GM23338 (cell line): ENCODE data around the gene HTT. TPM values are rescaled to one million over a fixed set of nuclear protein-coding genes. Genes with fewer than 3 reads are reported as not detected.
A peak's percentile ranks its signal among the peaks of the same experiment; 100 is the strongest.

Experiments used
- ATAC-seq: fragments of 200-7000 bp; cut with Tn5 transposase; 3 replicates; pipeline ENCODE4 v1.9.1; 2020
- DNase-seq: peaks from one replicate; pipeline ENCODE4 v3.0.0-alpha.2; 2015; ENCODE audit warnings: low spot score
- H2AFZ ChIP-seq: fragments of 200-600 bp; sonication (generic); 2 replicates; pipeline ENCODE4 v1.8.0; 2016; ENCODE audit warnings: antibody characterized with exemption, mild to moderate bottlenecking, moderate library complexity
- H3F3A ChIP-seq: fragments of 200-600 bp; sonication (generic); replicated peaks from 2 replicates; pipeline ENCODE4 v1.8.0; 2017; ENCODE audit warnings: antibody characterized with exemption, mixed run types, low read depth
- H3K27ac ChIP-seq: fragments of 200-600 bp; sonication (generic); 2 replicates; pipeline ENCODE4 v1.6.1; 2016; ENCODE audit warnings: low read depth
- H3K27me3 ChIP-seq: fragments of 200-600 bp; sonication (generic); 2 replicates; pipeline ENCODE4 v1.8.0; 2016; ENCODE audit warnings: mild to moderate bottlenecking, mixed run types, moderate library complexity; ENCODE audit not compliant: insufficient read depth
- H3K36me3 ChIP-seq: fragments of 200-600 bp; sonication (generic); 2 replicates; pipeline ENCODE4 v1.8.0; 2016; ENCODE audit warnings: mild to moderate bottlenecking; ENCODE audit not compliant: insufficient read depth
- H3K4me1 ChIP-seq: fragments of 200-600 bp; sonication (generic); 2 replicates; pipeline ENCODE4 v1.8.0; 2016; ENCODE audit warnings: mild to moderate bottlenecking, moderate library complexity; ENCODE audit not compliant: insufficient read depth
- H3K4me2 ChIP-seq: fragments of 200-600 bp; sonication (generic); 2 replicates; pipeline ENCODE4 v1.7.1; 2017; ENCODE audit warnings: mixed run types
- H3K4me3 ChIP-seq: fragments of 200-600 bp; sonication (generic); 2 replicates; pipeline ENCODE4 v1.6.1; 2016; ENCODE audit warnings: mixed run types
- H3K79me2 ChIP-seq: fragments of 200-600 bp; sonication (generic); replicated peaks from 2 replicates; pipeline ENCODE4 v1.8.0; 2017; ENCODE audit warnings: mild to moderate bottlenecking; ENCODE audit not compliant: insufficient read depth
- H3K9me2 ChIP-seq: fragments of 200-600 bp; sonication (generic); 2 replicates; pipeline ENCODE4 v1.8.0; 2017; ENCODE audit not compliant: insufficient read depth
- H4K20me1 ChIP-seq: fragments of 200-600 bp; sonication (generic); replicated peaks from 2 replicates; pipeline ENCODE4 v1.8.0; 2017; ENCODE audit warnings: mild to moderate bottlenecking; ENCODE audit not compliant: insufficient read depth
- H3K27ac Mint-ChIP-seq: 2 replicates; pipeline ENCODE4 v1.8.0; 2020; ENCODE audit warnings: inconsistent platforms, mild to moderate bottlenecking, moderate library complexity, mixed read lengths
- H3K27me3 Mint-ChIP-seq: 3 replicates; pipeline ENCODE4 v1.8.0; 2022; ENCODE audit warnings: low read depth, mild to moderate bottlenecking, moderate library complexity, mixed read lengths, inconsistent platforms; ENCODE audit not compliant: insufficient read depth, poor library complexity
- H3K36me3 Mint-ChIP-seq: 3 replicates; pipeline ENCODE4 v1.8.0; 2021; ENCODE audit warnings: low read depth, mild to moderate bottlenecking, inconsistent platforms, moderate library complexity, mixed read lengths
- H3K4me1 Mint-ChIP-seq: 3 replicates; pipeline ENCODE4 v1.8.0; 2020; ENCODE audit warnings: mild to moderate bottlenecking, inconsistent platforms, mixed read lengths
- H3K4me3 Mint-ChIP-seq: 3 replicates; pipeline ENCODE4 v1.8.0; 2021; ENCODE audit warnings: moderate library complexity, mild to moderate bottlenecking, inconsistent platforms, mixed read lengths
- H3K9me3 Mint-ChIP-seq: 3 replicates; pipeline ENCODE4 v1.8.0; 2020; ENCODE audit warnings: moderate library complexity, mild to moderate bottlenecking, inconsistent platforms, mixed read lengths
- CREB1 ChIP-seq: fragments of 250-450 bp; sonication (Bioruptor Pico); IDR thresholded peaks from 2 replicates; pipeline ENCODE4 v1.5.0; 2020; ENCODE audit warnings: low read depth, mild to moderate bottlenecking, moderate library complexity
- CTCF ChIP-seq, 2 experiments: fragments of 200-600 bp in 1 of 2; sonication (generic) in 1 of 2; conservative IDR thresholded peaks; 2 replicates each; pipeline versions ENCODE4 v1.5.1 to v1.6.1; 2016 to 2017; ENCODE audit warnings: antibody characterized with exemption in 2 of 2, low read depth in 2 of 2, mild to moderate bottlenecking in 2 of 2, moderate library complexity in 1 of 2
- ETS1 ChIP-seq: IDR thresholded peaks from 2 replicates; pipeline ENCODE4 v1.6.1; 2016; ENCODE audit warnings: antibody characterized with exemption
- EZH2 ChIP-seq: fragments of 200-600 bp; sonication (generic); IDR thresholded peaks from one replicate; pipeline ENCODE4 v1.8.0; 2017; ENCODE audit warnings: antibody characterized with exemption, mild to moderate bottlenecking, low read depth; ENCODE audit not compliant: unreplicated experiment
- JUNB ChIP-seq: IDR thresholded peaks from one replicate; pipeline ENCODE4 v1.6.1; 2016; ENCODE audit warnings: antibody characterized with exemption; ENCODE audit not compliant: unreplicated experiment
- NANOG ChIP-seq: IDR thresholded peaks from 2 replicates; pipeline ENCODE4 v1.6.1; 2016; ENCODE audit warnings: antibody characterized with exemption, borderline replicate concordance
- POLR2AphosphoS5 ChIP-seq: IDR thresholded peaks from 2 replicates; pipeline ENCODE4 v1.6.1; 2016; ENCODE audit warnings: antibody characterized with exemption, low read depth
- REST ChIP-seq: IDR thresholded peaks from one replicate; pipeline ENCODE4 v1.6.1; 2018; ENCODE audit warnings: antibody characterized with exemption; ENCODE audit not compliant: unreplicated experiment
- STAT1 ChIP-seq: IDR thresholded peaks from one replicate; pipeline ENCODE4 v1.6.1; 2016; ENCODE audit warnings: antibody characterized with exemption; ENCODE audit not compliant: unreplicated experiment
- ZNF114 ChIP-seq: fragments of 250-450 bp; sonication (Bioruptor Pico); IDR thresholded peaks from 2 replicates; pipeline ENCODE4 v1.5.0; 2020; ENCODE audit warnings: mild to moderate bottlenecking, moderate library complexity
- ZNF331 ChIP-seq: fragments of 250-450 bp; sonication (Bioruptor Pico); IDR thresholded peaks from 2 replicates; pipeline ENCODE4 v1.5.0; 2020; ENCODE audit warnings: low read depth, mild to moderate bottlenecking, moderate library complexity
- polyA plus RNA-seq: library from polyadenylated mRNA; unstranded; fragments of >200 nt; fragmentation: Nextera tagmentation; extraction: Ambion mirVana; gene quantifications from 2 replicates; pipeline ENCODE4 v1.2.1, GENCODE V29; 2016
- total RNA-seq: library from RNA; depleted of rRNA; stranded (reverse); fragments of >200 nt; shearing (Covaris generic); gene quantifications from 2 replicates; pipeline ENCODE4 v1.2.3, GENCODE V29; 2014

The HTT gene
- total and polyA plus RNA-seq, 2 experiments from 2014 or later = 26.6 to 67.7 TPM

GRCh38 chr4:3074846-3075651, 568 bp downstream of the HTT start:
- Histone ChIP-seq H3K4me1 (peaks cover 12% of the 10 kb centered on the region), H3K4me2 (peak overlapping the region; percentile 76), H3K79me2 (peaks cover 46% of the 10 kb centered on the region), H3K36me3 (no peaks in the 10 kb centered on the region), H2AFZ (no peak overlapping the region), H4K20me1 (peaks cover 31% of the 10 kb centered on the region), H3K27ac (peak overlapping the region; percentile 94), H3K27me3 (no peaks in the 10 kb centered on the region), H3K4me3 (peak overlapping the region; percentile 76), H3K9me2 (no peaks in the 10 kb centered on the region), H3F3A (no peaks in the 10 kb centered on the region)
- peak; percentile 91 for DNase-seq
- H3K4me3 Mint-ChIP-seq = peak overlapping the region; percentile 98
- peak; percentile 31 for ATAC-seq
- TF ChIP-seq POLR2AphosphoS5 (peak; percentile 60), ZNF114 (CRISPR knock-in tag) (no peak)
- H3K36me3 Mint-ChIP-seq = no peaks in the 10 kb centered on the region; the same call in 2 of the 3 replicates
- no peaks in the 10 kb centered on the region for H3K9me3 Mint-ChIP-seq
- peaks cover 5% of the 10 kb centered on the region for H3K27me3 Mint-ChIP-seq
- H3K4me1 Mint-ChIP-seq = peaks cover 12% of the 10 kb centered on the region
- peak overlapping the region; percentile 99 for H3K27ac Mint-ChIP-seq

- no peaks in the 10 kb centered on the region; the same call in 2 of the 3 replicates for H3K36me3 Mint-ChIP-seq
- H3K9me3 Mint-ChIP-seq = no peaks in the 10 kb centered on the region
- H3K4me1 Mint-ChIP-seq = peaks cover 11% of the 10 kb centered on the region
- ATAC-seq (no peak), DNase-seq (no peak)
- H3K27me3 Mint-ChIP-seq = peaks cover 5% of the 10 kb centered on the region
- Histone ChIP-seq H3K4me1 (peaks cover 12% of the 10 kb centered on the region), H4K20me1 (peaks cover 33% of the 10 kb centered on the region), H3K79me2 (peaks cover 51% of the 10 kb centered on the region), H2AFZ (no peak overlapping the region), H3K9me2 (no peaks in the 10 kb centered on the region), H3K4me3 (peak overlapping the region; percentile 76), H3K36me3 (no peaks in the 10 kb centered on the region), H3K27ac (peak overlapping the region; percentile 83), H3F3A (no peaks in the 10 kb centered on the region), H3K27me3 (no peaks in the 10 kb centered on the region), H3K4me2 (peak overlapping the region; percentile 76)
- peak overlapping the region; percentile 98 for H3K4me3 Mint-ChIP-seq
- peak overlapping the region; percentile 99; the same call in 1 of the 2 replicates for H3K27ac Mint-ChIP-seq
- no peak for TF ChIP-seq STAT1
- TF ChIP-seq CREB1 = no peak
- no peak for TF ChIP-seq POLR2AphosphoS5
- no peak for TF ChIP-seq REST
- TF ChIP-seq NANOG = no peak
- no peak for TF ChIP-seq ZNF331
- TF ChIP-seq ETS1 = no peak
- TF ChIP-seq CTCF (conservative IDR thresholded peaks at IDR 0.05; ENCODE audit: low read depth in 2 of 2) = no peak
- no peak for TF ChIP-seq ZNF114 (CRISPR knock-in tag)
- TF ChIP-seq EZH2 = no peak
- TF ChIP-seq JUNB = no peak
These were observed 1.1 kb downstream of the HTT start for GRCh38 chr4:3075652-3075981.
